HCT116 (cell line): ENCODE results near the gene DTNB. TPM values are rescaled to one million over a fixed set of nuclear protein-coding genes. Genes with fewer than 3 reads are reported as not detected.

Experiments used
- ATAC-seq: fragments of 200-7000 bp; cut with Tn5 transposase; 2 replicates; pipeline ENCODE4 v1.9.1; 2020; ENCODE audit warnings: mild to moderate bottlenecking, moderate library complexity
- BruUV-seq: library from RNA; stranded (reverse); fragments of 400-500 nt; replicated peaks from 2 replicates; lab custom pipeline; 2021; lab: Mats Ljungman, UMichigan
- CTCF ChIA-PET: fragments of 300-600 bp; sonication (Branson Sonifier 250); formaldehyde crosslinking; loops from one replicate; lab custom pipeline; 2021; ENCODE audit warnings: antibody characterized with exemption; lab: Charles Lee
- POLR2A ChIA-PET: fragments of 300-600, 350-600 bp; sonication (Branson Sonifier 250); formaldehyde crosslinking; loops from one replicate; lab custom pipeline; 2021; ENCODE audit warnings: antibody characterized with exemption; lab: Charles Lee
- RAD21 ChIA-PET, 2 experiments: fragments of 300-600 bp; sonication (Branson Sonifier 250); formaldehyde crosslinking; loops; one replicate each; lab custom pipeline; 2023; ENCODE audit warnings: low total read pairs in 2 of 2; ENCODE audit not compliant: uncharacterized antibody in 2 of 2, unreplicated experiment in 2 of 2, low non-redundant PET in 1 of 2; lab: Charles Lee
- DNase-seq: peaks from one replicate; pipeline ENCODE4 v3.0.0-alpha.2; 2010; ENCODE audit warnings: low read depth, low spot score
- H2AFZ ChIP-seq: fragments of 200-600 bp; shearing (Covaris generic), sonication (generic); 2 replicates; pipeline ENCODE4 v1.6.1; 2017; ENCODE audit warnings: low read depth, mixed run types, mixed read lengths, antibody characterized with exemption, low read length; ENCODE audit not compliant: poor library complexity, severe bottlenecking
- H3K27ac ChIP-seq: 2 replicates; pipeline ENCODE4 v1.5.1; 2012; ENCODE audit warnings: low read depth, low read length
- H3K27me3 ChIP-seq: fragments of 200-600 bp; sonication (generic); 2 replicates; pipeline ENCODE4 v1.6.1; 2016; ENCODE audit warnings: mixed run types, low read length, mixed read lengths; ENCODE audit not compliant: insufficient read depth
- H3K36me3 ChIP-seq, 2 experiments: fragments of 200-500 bp in 1 of 2; fragments of 200-600 bp in 1 of 2; sonication (Bioruptor generic) in 1 of 2; sonication (generic) in 1 of 2; 2 replicates each; pipeline versions ENCODE4 v1.5.1 to v1.6.1; 2014 to 2016; ENCODE audit warnings: low read length in 2 of 2, inconsistent platforms in 1 of 2, mixed read lengths in 1 of 2, mixed run types in 1 of 2; ENCODE audit not compliant: insufficient read depth in 2 of 2, control insufficient read depth in 1 of 2
- H3K4me1 ChIP-seq, 2 experiments: fragments of 200-600 bp in 1 of 2; sonication (generic) in 1 of 2; 2 replicates each; pipeline versions ENCODE4 v1.5.1 to v1.6.1; 2012 to 2017; ENCODE audit warnings: low read length in 2 of 2, inconsistent platforms in 1 of 2, mild to moderate bottlenecking in 1 of 2, mixed read lengths in 1 of 2, mixed run types in 1 of 2, moderate library complexity in 1 of 2; ENCODE audit not compliant: insufficient read depth in 2 of 2, control insufficient read depth in 1 of 2
- H3K4me2 ChIP-seq: fragments of 200-600 bp; sonication (generic); 2 replicates; pipeline ENCODE4 v1.6.1; 2017; ENCODE audit warnings: mixed run types, low read length, mixed read lengths
- H3K4me3 ChIP-seq, 2 experiments: fragments of 200-600 bp in 1 of 2; sonication (generic) in 1 of 2; replicated peaks in 1 of 2; 2 replicates each; pipeline ENCODE4 v1.5.1; 2011 to 2016; ENCODE audit warnings: low read length in 2 of 2, control low read depth in 1 of 2, low read depth in 1 of 2, mild to moderate bottlenecking in 1 of 2, mixed read lengths in 1 of 2, mixed run types in 1 of 2
- H3K79me2 ChIP-seq: fragments of 200-600 bp; sonication (generic); 2 replicates; pipeline ENCODE4 v1.6.1; 2017; ENCODE audit warnings: mild to moderate bottlenecking, mixed run types, low read length, moderate library complexity, mixed read lengths; ENCODE audit not compliant: insufficient read depth
- H3K9ac ChIP-seq: fragments of 200-600 bp; sonication (generic); 2 replicates; pipeline ENCODE4 v1.6.1; 2016; ENCODE audit warnings: low read length, mixed read lengths
- H3K9me2 ChIP-seq: fragments of 200-600 bp; sonication (generic), shearing (Covaris generic); 2 replicates; pipeline ENCODE4 v1.6.1; 2017; ENCODE audit warnings: mixed run types, mild to moderate bottlenecking, moderate library complexity; ENCODE audit not compliant: insufficient read depth
- H3K9me3 ChIP-seq, 2 experiments: fragments of 200-500 bp in 1 of 2; fragments of 200-600 bp in 1 of 2; sonication (Bioruptor generic) in 1 of 2; sonication (generic) in 1 of 2; 2 replicates each; pipeline ENCODE4 v1.6.1; 2014 to 2017; ENCODE audit warnings: low read length in 2 of 2, mixed read lengths in 2 of 2, inconsistent platforms in 1 of 2, low read depth in 1 of 2, mild to moderate bottlenecking in 1 of 2, mixed run types in 1 of 2, moderate library complexity in 1 of 2; ENCODE audit not compliant: control insufficient read depth in 1 of 2, insufficient read depth in 1 of 2
- H4K20me1 ChIP-seq: fragments of 200-600 bp; sonication (generic), shearing (Covaris generic); 2 replicates; pipeline ENCODE4 v1.6.1; 2017; ENCODE audit warnings: mixed run types, mild to moderate bottlenecking, moderate library complexity; ENCODE audit not compliant: insufficient read depth
- CEBPB ChIP-seq: IDR thresholded peaks from 2 replicates; pipeline ENCODE4 v1.6.1; 2012; ENCODE audit warnings: low read depth
- EGR1 ChIP-seq: IDR thresholded peaks from 2 replicates; pipeline ENCODE4 v1.6.1; 2012; ENCODE audit warnings: low read depth
- ELF1 ChIP-seq: IDR thresholded peaks from 2 replicates; pipeline ENCODE4 v1.6.1; 2012; ENCODE audit warnings: low read depth, borderline replicate concordance
- POLR2AphosphoS5 ChIP-seq: IDR thresholded peaks from 2 replicates; pipeline ENCODE4 v1.6.1; 2011; ENCODE audit warnings: mild to moderate bottlenecking, low read depth, low read length, moderate library complexity
- RAD21 ChIP-seq: IDR thresholded peaks from 2 replicates; pipeline ENCODE4 v1.6.1; 2012; ENCODE audit warnings: low read depth, mild to moderate bottlenecking
- SIN3A ChIP-seq: IDR thresholded peaks from 2 replicates; pipeline ENCODE4 v1.6.1; 2012; ENCODE audit warnings: low read depth
- ZNF274 ChIP-seq: fragments of 200-500 bp; sonication (Bioruptor generic); IDR thresholded peaks from 2 replicates; pipeline ENCODE4 v1.6.1; 2014; ENCODE audit warnings: mild to moderate bottlenecking, low read depth, low read length, inconsistent platforms
- intact Hi-C: fragments of 100-400 bp; cut with micrococcal nuclease; formaldehyde crosslinking; loops from 2 replicates; pipeline ENCODE4 v1.10.0; 2022
- total RNA-seq: library from RNA; stranded (reverse); gene quantifications from one replicate; pipeline ENCODE4 v1.2.1, GENCODE V29; 2021; ENCODE audit not compliant: unreplicated experiment
- TF ChIP-seq, protein P1 (sequence below): IDR thresholded peaks from 2 replicates; pipeline ENCODE4 v1.6.1; 2012; ENCODE audit warnings: low read depth
- TF ChIP-seq, protein P2 (sequence below): IDR thresholded peaks from 2 replicates; pipeline ENCODE4 v1.6.1; 2011; ENCODE audit warnings: mild to moderate bottlenecking, low read length, moderate library complexity; ENCODE audit not compliant: insufficient replicate concordance; ENCODE audit errors: extremely low read depth
- TF ChIP-seq, protein P3 (sequence below): IDR thresholded peaks from 2 replicates; pipeline ENCODE4 v1.6.1; 2012

Gene DTNB
- total RNA-seq, 1 experiment from 2014 or later: 30.2 TPM

DNA sequence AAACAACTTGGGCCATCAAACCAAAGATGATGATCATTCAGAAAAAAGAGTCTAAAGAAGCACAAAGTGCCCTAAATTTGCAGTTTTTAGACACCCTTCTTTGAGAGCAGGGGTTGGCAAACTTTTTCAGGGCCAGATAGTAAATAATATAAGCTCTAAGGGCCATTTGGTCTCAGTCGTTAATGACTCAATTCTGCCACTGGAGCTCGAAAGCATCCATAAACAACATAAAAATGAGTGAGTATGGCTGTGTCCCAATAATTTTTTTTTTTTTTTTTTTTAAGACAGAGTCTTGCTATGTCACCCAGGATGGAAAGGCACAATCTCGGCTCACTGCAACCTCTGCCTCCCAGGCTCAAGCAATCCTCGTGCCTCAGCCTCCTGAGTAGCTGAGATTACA lies 152.3 kb downstream of the DTNB start:
- no peaks in the 10 kb centered on the region for H3K27me3 ChIP-seq
- ATAC-seq (no peak), DNase-seq (no peak)
- RAD21 ChIA-PET: interaction anchor here in 1 of 2 experiments (0.6 kb wide), 1 partner anchor 124 kb away, joined by 3 read pairs; no protein-coding TSS in a partner anchor
- no peak overlapping the region for H2AFZ ChIP-seq
- no peaks in the 10 kb centered on the region for H3K79me2 ChIP-seq
- H3K27ac ChIP-seq: no peak overlapping the region
- no peaks in the 10 kb centered on the region for H3K9me2 ChIP-seq
- TF ChIP-seq EGR1: no peak
- no peak for TF ChIP-seq RAD21
- TF ChIP-seq, protein P1, sequence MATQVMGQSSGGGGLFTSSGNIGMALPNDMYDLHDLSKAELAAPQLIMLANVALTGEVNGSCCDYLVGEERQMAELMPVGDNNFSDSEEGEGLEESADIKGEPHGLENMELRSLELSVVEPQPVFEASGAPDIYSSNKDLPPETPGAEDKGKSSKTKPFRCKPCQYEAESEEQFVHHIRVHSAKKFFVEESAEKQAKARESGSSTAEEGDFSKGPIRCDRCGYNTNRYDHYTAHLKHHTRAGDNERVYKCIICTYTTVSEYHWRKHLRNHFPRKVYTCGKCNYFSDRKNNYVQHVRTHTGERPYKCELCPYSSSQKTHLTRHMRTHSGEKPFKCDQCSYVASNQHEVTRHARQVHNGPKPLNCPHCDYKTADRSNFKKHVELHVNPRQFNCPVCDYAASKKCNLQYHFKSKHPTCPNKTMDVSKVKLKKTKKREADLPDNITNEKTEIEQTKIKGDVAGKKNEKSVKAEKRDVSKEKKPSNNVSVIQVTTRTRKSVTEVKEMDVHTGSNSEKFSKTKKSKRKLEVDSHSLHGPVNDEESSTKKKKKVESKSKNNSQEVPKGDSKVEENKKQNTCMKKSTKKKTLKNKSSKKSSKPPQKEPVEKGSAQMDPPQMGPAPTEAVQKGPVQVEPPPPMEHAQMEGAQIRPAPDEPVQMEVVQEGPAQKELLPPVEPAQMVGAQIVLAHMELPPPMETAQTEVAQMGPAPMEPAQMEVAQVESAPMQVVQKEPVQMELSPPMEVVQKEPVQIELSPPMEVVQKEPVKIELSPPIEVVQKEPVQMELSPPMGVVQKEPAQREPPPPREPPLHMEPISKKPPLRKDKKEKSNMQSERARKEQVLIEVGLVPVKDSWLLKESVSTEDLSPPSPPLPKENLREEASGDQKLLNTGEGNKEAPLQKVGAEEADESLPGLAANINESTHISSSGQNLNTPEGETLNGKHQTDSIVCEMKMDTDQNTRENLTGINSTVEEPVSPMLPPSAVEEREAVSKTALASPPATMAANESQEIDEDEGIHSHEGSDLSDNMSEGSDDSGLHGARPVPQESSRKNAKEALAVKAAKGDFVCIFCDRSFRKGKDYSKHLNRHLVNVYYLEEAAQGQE: no peak
- TF ChIP-seq CEBPB: no peak
- TF ChIP-seq POLR2AphosphoS5: no peak
- TF ChIP-seq ELF1: no peak
- TF ChIP-seq, protein P2, sequence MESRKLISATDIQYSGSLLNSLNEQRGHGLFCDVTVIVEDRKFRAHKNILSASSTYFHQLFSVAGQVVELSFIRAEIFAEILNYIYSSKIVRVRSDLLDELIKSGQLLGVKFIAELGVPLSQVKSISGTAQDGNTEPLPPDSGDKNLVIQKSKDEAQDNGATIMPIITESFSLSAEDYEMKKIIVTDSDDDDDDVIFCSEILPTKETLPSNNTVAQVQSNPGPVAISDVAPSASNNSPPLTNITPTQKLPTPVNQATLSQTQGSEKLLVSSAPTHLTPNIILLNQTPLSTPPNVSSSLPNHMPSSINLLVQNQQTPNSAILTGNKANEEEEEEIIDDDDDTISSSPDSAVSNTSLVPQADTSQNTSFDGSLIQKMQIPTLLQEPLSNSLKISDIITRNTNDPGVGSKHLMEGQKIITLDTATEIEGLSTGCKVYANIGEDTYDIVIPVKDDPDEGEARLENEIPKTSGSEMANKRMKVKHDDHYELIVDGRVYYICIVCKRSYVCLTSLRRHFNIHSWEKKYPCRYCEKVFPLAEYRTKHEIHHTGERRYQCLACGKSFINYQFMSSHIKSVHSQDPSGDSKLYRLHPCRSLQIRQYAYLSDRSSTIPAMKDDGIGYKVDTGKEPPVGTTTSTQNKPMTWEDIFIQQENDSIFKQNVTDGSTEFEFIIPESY: no peak
- TF ChIP-seq, protein P3, sequence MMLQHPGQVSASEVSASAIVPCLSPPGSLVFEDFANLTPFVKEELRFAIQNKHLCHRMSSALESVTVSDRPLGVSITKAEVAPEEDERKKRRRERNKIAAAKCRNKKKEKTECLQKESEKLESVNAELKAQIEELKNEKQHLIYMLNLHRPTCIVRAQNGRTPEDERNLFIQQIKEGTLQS: no peak
- TF ChIP-seq SIN3A: no peak
- TF ChIP-seq ZNF274: no peak
- POLR2A ChIA-PET: no interaction called here
- no TSS peak for BruUV-seq
- no peaks in the 10 kb centered on the region for H4K20me1 ChIP-seq
- CTCF ChIA-PET: no interaction called here
- 0 out of 4 replicates have a peak, but pooled peaks cover 0 to 3% of the 10 kb centered on the region in 2 experiments for H3K4me1 ChIP-seq
- no peaks in the 10 kb centered on the region for H3K9me3 ChIP-seq
- H3K4me3 ChIP-seq: no peak overlapping the region
- intact Hi-C loops: loop anchor here (10.0 kb wide), 1 partner anchor 356 kb away; the partner anchor contains the start of gene POMC
- H3K36me3 ChIP-seq: no peaks in the 10 kb centered on the region
- H3K9ac ChIP-seq: no peak overlapping the region
- H3K4me2 ChIP-seq: no peak overlapping the region
